ENCODE measurements around the gene MX2. TPM values are rescaled to one million over a fixed set of nuclear protein-coding genes. Genes with fewer than 3 reads are reported as not detected.

The MX2 gene
- total and polyA plus RNA-seq, 2 donors (not counting 1 experiment from before 2014, with no cell fraction given): 51.2 to 64.3 TPM

DNA sequence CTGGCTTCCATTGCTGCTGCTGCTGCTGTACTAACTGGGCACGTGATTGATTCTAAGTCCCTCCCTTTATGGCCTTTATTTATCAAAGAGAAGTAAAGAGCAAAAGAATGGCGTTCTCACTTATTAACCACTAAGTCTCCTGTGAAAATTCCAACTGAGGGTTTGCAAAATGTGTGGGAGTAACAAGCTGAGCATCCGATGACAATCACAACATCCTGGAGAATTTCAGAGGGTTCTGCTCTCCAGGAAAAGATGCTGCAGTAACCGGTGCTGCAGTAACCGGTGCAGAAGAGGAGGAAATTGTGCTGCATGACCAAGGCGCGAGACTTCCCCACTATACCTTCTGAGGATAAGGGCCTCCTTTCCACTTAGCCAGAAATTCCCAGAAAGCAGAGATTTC is 12.7 kb upstream of the MX2 start:
- H3K4me3 Mint-ChIP-seq: no peak overlapping the region
- intact Hi-C loops (cut with micrococcal nuclease): no loop called here
- DNase-seq (no peak), ATAC-seq (ENCODE audit: low read depth) (no peak)
- Histone ChIP-seq H3K9me3 (ENCODE audit: control extremely low read depth in 1 of 3, control insufficient read depth in 2 of 3, insufficient read depth in 1 of 3, low read length in 2 of 3) (no peaks in the 10 kb centered on the region), H3K27ac (ENCODE audit: low read length in 2 of 2) (no peak overlapping the region), H4K20me1 (ENCODE audit: control insufficient read depth, insufficient read depth, low read length, poor library complexity, severe bottlenecking) (no peaks in the 10 kb centered on the region), H3K36me3 (replicated peaks in 1 of 2; ENCODE audit: control extremely low read depth in 1 of 2, control insufficient read depth in 1 of 2, extremely low read depth in 1 of 2, insufficient read depth in 2 of 2, low read length in 1 of 2) (no peaks in the 10 kb centered on the region), H3K9ac (ENCODE audit: low read length) (no peak overlapping the region), H3K27me3 (replicated peaks in 1 of 4; ENCODE audit: control extremely low read depth in 1 of 4, control insufficient read depth in 3 of 4, insufficient read depth in 4 of 4, low read length in 3 of 4) (no peaks in the 10 kb centered on the region), H3K4me3 (ENCODE audit: control extremely low read depth in 1 of 5, extremely low read depth in 1 of 5, insufficient read depth in 1 of 5, low read depth in 2 of 5, low read length in 4 of 5) (no peak overlapping the region), H3K4me1 (ENCODE audit: control insufficient read depth in 2 of 2, insufficient read depth in 2 of 2, low read length in 2 of 2) (no peaks in the 10 kb centered on the region), H3K4me2 (replicated peaks; ENCODE audit: low read depth, low read length, poor library complexity, severe bottlenecking) (no peak overlapping the region), H2AFZ (ENCODE audit: insufficient read depth, low read depth, low read length, poor library complexity, severe bottlenecking) (no peak overlapping the region), H3K79me2 (ENCODE audit: control insufficient read depth, insufficient read depth, low read length) (no peaks in the 10 kb centered on the region)
- H3K9me3 Mint-ChIP-seq (ENCODE audit: insufficient read depth): no peaks in the 10 kb centered on the region
- 93% methylated on average over 3 of the region's 7 CpGs for WGBS (ENCODE audit: insufficient coverage)
- H3K27me3 Mint-ChIP-seq: peaks cover 11% of the 10 kb centered on the region
- POLR2A ChIA-PET: no interaction called here
- CTCF ChIA-PET: interaction anchor here (0.8 kb wide), 1 partner anchor 66 kb away, joined by 3 read pairs; no protein-coding TSS in a partner anchor
- H3K27ac Mint-ChIP-seq: no peak overlapping the region
- no peaks in the 10 kb centered on the region for H3K4me1 Mint-ChIP-seq
- TF ChIP-seq, protein P1, sequence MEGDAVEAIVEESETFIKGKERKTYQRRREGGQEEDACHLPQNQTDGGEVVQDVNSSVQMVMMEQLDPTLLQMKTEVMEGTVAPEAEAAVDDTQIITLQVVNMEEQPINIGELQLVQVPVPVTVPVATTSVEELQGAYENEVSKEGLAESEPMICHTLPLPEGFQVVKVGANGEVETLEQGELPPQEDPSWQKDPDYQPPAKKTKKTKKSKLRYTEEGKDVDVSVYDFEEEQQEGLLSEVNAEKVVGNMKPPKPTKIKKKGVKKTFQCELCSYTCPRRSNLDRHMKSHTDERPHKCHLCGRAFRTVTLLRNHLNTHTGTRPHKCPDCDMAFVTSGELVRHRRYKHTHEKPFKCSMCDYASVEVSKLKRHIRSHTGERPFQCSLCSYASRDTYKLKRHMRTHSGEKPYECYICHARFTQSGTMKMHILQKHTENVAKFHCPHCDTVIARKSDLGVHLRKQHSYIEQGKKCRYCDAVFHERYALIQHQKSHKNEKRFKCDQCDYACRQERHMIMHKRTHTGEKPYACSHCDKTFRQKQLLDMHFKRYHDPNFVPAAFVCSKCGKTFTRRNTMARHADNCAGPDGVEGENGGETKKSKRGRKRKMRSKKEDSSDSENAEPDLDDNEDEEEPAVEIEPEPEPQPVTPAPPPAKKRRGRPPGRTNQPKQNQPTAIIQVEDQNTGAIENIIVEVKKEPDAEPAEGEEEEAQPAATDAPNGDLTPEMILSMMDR (IDR thresholded peaks at IDR 0.05): no peak
- TF ChIP-seq EZH2 (IDR thresholded peaks at IDR 0.05; ENCODE audit: borderline replicate concordance, insufficient read depth, low read depth, low read length, poor library complexity, severe bottlenecking): no peak

DNA sequence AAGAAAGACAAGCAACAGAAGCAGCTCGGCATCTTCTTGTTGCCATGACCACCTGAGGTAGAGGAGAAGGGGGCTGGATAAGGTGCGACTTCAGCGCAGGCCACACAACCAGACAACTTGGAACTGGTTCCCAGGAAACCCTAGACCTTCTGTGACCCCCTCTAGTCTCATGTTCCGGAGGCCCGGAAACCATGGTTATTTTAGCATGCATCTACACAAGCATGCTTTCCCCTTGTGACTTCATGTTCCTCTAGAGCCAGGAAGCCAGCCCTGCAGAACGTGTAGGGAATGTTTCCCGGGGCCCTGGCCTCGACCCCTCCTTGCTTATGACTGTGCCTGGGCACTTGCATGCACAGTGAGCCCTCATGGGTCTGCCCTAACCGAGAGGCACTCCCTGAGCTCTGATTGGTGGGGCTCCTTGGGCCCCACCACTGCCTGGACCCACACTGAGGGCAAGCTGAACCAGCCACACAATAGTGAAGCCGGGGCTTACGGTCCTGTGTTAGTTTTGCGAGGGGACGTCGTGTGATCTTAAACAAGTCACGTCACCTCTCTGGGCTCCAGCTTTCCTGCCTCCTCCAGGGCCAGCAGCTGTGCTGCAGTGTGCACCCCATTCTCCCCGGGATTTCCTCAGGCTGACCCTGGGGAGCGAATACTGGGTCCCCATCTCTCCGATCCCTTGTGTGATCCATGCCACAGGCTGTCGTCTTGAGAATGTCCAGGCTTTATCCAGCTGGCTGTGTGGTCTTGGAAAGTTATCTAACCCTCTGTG is 12.0 kb upstream of the MX2 start:
- ChIA-PET CTCF (no interaction called here), POLR2A (no interaction called here)
- Histone ChIP-seq H3K27me3 (replicated peaks in 1 of 4; ENCODE audit: control extremely low read depth in 1 of 4, control insufficient read depth in 3 of 4, insufficient read depth in 4 of 4, low read length in 3 of 4) (no peaks in the 10 kb centered on the region), H3K36me3 (replicated peaks in 1 of 2; ENCODE audit: control extremely low read depth in 1 of 2, control insufficient read depth in 1 of 2, extremely low read depth in 1 of 2, insufficient read depth in 2 of 2, low read length in 1 of 2) (no peaks in the 10 kb centered on the region), H3K4me3 (ENCODE audit: control extremely low read depth in 1 of 5, extremely low read depth in 1 of 5, insufficient read depth in 1 of 5, low read depth in 2 of 5, low read length in 4 of 5) (no peak overlapping the region), H3K4me1 (ENCODE audit: control insufficient read depth in 2 of 2, insufficient read depth in 2 of 2, low read length in 2 of 2) (no peaks in the 10 kb centered on the region), H4K20me1 (ENCODE audit: control insufficient read depth, insufficient read depth, low read length, poor library complexity, severe bottlenecking) (no peaks in the 10 kb centered on the region), H3K9ac (ENCODE audit: low read length) (no peak overlapping the region), H3K79me2 (ENCODE audit: control insufficient read depth, insufficient read depth, low read length) (no peaks in the 10 kb centered on the region), H3K9me3 (ENCODE audit: control extremely low read depth in 1 of 3, control insufficient read depth in 2 of 3, insufficient read depth in 1 of 3, low read length in 2 of 3) (no peaks in the 10 kb centered on the region), H3K27ac (ENCODE audit: low read length in 2 of 2) (no peak overlapping the region), H3K4me2 (replicated peaks; ENCODE audit: low read depth, low read length, poor library complexity, severe bottlenecking) (no peak overlapping the region), H2AFZ (ENCODE audit: insufficient read depth, low read depth, low read length, poor library complexity, severe bottlenecking) (no peak overlapping the region)
- no peak for DNase-seq
- Mint-ChIP-seq H3K4me3 (no peak overlapping the region), H3K27me3 (peaks cover 8% of the 10 kb centered on the region), H3K27ac (no peak overlapping the region), H3K4me1 (peaks cover 2% of the 10 kb centered on the region), H3K9me3 (ENCODE audit: insufficient read depth) (no peaks in the 10 kb centered on the region)
- TF ChIP-seq, protein P1 (IDR thresholded peaks at IDR 0.05): no peak
- no peak for TF ChIP-seq EZH2 (IDR thresholded peaks at IDR 0.05; ENCODE audit: borderline replicate concordance, insufficient read depth, low read depth, low read length, poor library complexity, severe bottlenecking)
- ATAC-seq (ENCODE audit: low read depth): no peak
- WGBS (ENCODE audit: insufficient coverage): 88% methylated on average over 19 of the region's 19 CpGs
- intact Hi-C loops (cut with micrococcal nuclease): no loop called here

Data from B cell (primary cell).